Measurements from ENCODE around the gene MGAT2.

The MGAT2 gene

DNA sequence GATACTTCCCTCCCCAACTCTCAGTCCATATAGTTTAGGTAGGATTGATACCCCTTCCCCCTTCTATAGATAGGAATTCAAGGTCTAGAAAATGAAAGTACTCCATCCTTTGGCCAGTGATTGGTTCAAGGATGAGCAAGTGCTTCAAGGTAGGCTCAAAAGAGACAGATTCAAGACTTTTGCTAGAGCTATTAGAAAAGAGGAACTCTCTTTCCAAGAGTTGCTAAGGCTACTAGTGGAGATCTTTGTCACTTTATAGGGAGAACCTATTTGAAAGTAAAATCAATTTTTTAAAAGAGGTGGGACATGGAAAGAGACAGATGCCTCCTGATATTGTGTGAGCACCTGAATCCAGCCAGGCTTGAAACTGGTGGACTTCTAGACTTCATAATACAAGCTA lies 49.9 kb downstream of the MGAT2 start:
- H3K9ac ChIP-seq (ENCODE audit: low read length): no peak overlapping the region
- DNase-seq (ENCODE audit: low read depth): no peak
- H3K36me3 ChIP-seq (ENCODE audit: control insufficient read depth, insufficient read depth, low read length, severe bottlenecking): no peaks in the 10 kb centered on the region
- no peak overlapping the region for H3K4me3 ChIP-seq (ENCODE audit: low read length)
- H3K9me3 ChIP-seq (ENCODE audit: control insufficient read depth, low read length): no peaks in the 10 kb centered on the region
- no peaks in the 10 kb centered on the region for H3K4me1 ChIP-seq (ENCODE audit: control insufficient read depth, insufficient read depth, low read length)
- no peaks in the 10 kb centered on the region for H3K27me3 ChIP-seq (replicated peaks; ENCODE audit: control insufficient read depth, insufficient read depth, low read length)

Measured in adipocyte (in vitro differentiated cells).